ENCODE measurements around the gene DDX39B. TPM values are rescaled to one million over a fixed set of nuclear protein-coding genes. Genes with fewer than 3 reads are reported as not detected.

Gene DDX39B
- total and polyA plus RNA-seq, 10 donors = 291 to 768 (median 381) TPM

GRCh38 chr6:31545291-31545690 lies 3.5 kb upstream of the DDX39B start:
- peaks cover 26 to 67% (median 53%) of the 10 kb centered on the region in 6 donors for H3K4me1 ChIP-seq
- peaks cover 0 to 18% (median 1%) of the 10 kb centered on the region in 6 donors for H3K36me3 ChIP-seq
- intact Hi-C loops (cut with DNase I; ENCODE audit: low total_unique reads) = no loop called here
- DNase-seq = no peak
- H3K27ac ChIP-seq = no peak overlapping the region
- H3K27me3 ChIP-seq (replicated peaks in 1 of 7) = no peaks in the 10 kb centered on the region
- TF ChIP-seq POLR2A (IDR thresholded peaks at IDR 0.05) = no peak
- no peak for TF ChIP-seq POLR2AphosphoS5 (IDR thresholded peaks at IDR 0.05)
- TF ChIP-seq CTCF (IDR thresholded peaks at IDR 0.05 in 8 of 11, conservative IDR thresholded peaks at IDR 0.05 in 3 of 11) = no peak
- 72 to 93% (median 87%) methylated on average over 7 of the region's 7 CpGs for WGBS, 5 donors
- H3K4me3 ChIP-seq = no peak overlapping the region
- H3K9me3 ChIP-seq = no peaks in the 10 kb centered on the region

GRCh38 chr6:31544676-31545075 lies 2.9 kb upstream of the DDX39B start:
- no peak overlapping the region for H3K4me3 ChIP-seq
- TF ChIP-seq POLR2AphosphoS5 (IDR thresholded peaks at IDR 0.05) = no peak
- no peak for TF ChIP-seq CTCF (IDR thresholded peaks at IDR 0.05 in 8 of 11, conservative IDR thresholded peaks at IDR 0.05 in 3 of 11)
- no peak for TF ChIP-seq POLR2A (IDR thresholded peaks at IDR 0.05)
- intact Hi-C loops (cut with DNase I; ENCODE audit: low total_unique reads) = no loop called here
- no peaks in the 10 kb centered on the region for H3K9me3 ChIP-seq
- H3K27me3 ChIP-seq (replicated peaks in 1 of 7) = no peaks in the 10 kb centered on the region
- no peak for DNase-seq
- peaks cover 0 to 18% (median 7%) of the 10 kb centered on the region in 6 donors for H3K36me3 ChIP-seq
- H3K27ac ChIP-seq = no peak overlapping the region
- 73 to 89% (median 80%) methylated on average over 2 of the region's 2 CpGs for WGBS, 5 donors
- peaks cover 32 to 67% (median 58%) of the 10 kb centered on the region in 6 donors for H3K4me1 ChIP-seq

- no peak for DNase-seq
- Histone ChIP-seq H3K27ac (peak overlapping the region in 1 of 8 donors; percentile 96), H3K4me3 (no peak overlapping the region), H3K9me3 (no peaks in the 10 kb centered on the region), H3K36me3 (peaks cover 0 to 19% (median 17%) of the 10 kb centered on the region in 6 donors), H3K27me3 (replicated peaks in 1 of 7) (no peaks in the 10 kb centered on the region), H3K4me1 (peaks cover 36 to 67% (median 58%) of the 10 kb centered on the region in 6 donors)
- WGBS, 5 donors = 94 to 98% (median 96%) methylated on average over 6 of the region's 6 CpGs
- intact Hi-C loops (cut with DNase I; ENCODE audit: low total_unique reads) = no loop called here
- TF ChIP-seq CTCF (IDR thresholded peaks at IDR 0.05 in 8 of 11, conservative IDR thresholded peaks at IDR 0.05 in 3 of 11) (no peak), POLR2AphosphoS5 (IDR thresholded peaks at IDR 0.05) (no peak)
Observed at GRCh38 chr6:31543639-31544038, 1.8 kb upstream of the DDX39B start.

- no peak for DNase-seq
- intact Hi-C loops (cut with DNase I; ENCODE audit: low total_unique reads) = no loop called here
- TF ChIP-seq CTCF (IDR thresholded peaks at IDR 0.05 in 8 of 11, conservative IDR thresholded peaks at IDR 0.05 in 3 of 11) = no peak
- TF ChIP-seq POLR2AphosphoS5 (IDR thresholded peaks at IDR 0.05) = no peak
- no peak for TF ChIP-seq POLR2A (IDR thresholded peaks at IDR 0.05)
Observed at GRCh38 chr6:31541059-31541657, 645 bp downstream of the DDX39B start.

More at GRCh38 chr6:31541059-31541657, 645 bp downstream of the DDX39B start:
- Histone ChIP-seq H3K4me3 (peak overlapping the region; percentile 58 to 88 (median 72)), H3K36me3 (peaks cover 5 to 44% (median 42%) of the 10 kb centered on the region in 6 donors), H3K27me3 (replicated peaks in 1 of 7) (no peaks in the 10 kb centered on the region), H3K4me1 (peaks cover 28 to 68% (median 52%) of the 10 kb centered on the region in 6 donors), H3K9me3 (no peaks in the 10 kb centered on the region), H3K27ac (peak overlapping the region; percentile 92 to 99 (median 96))
- 0 to 1% (median 1%) methylated on average over 21 of the region's 21 CpGs for WGBS, 5 donors

Data from spleen (tissue), 11 donors.